ENCODE results near the gene FYN.

Gene FYN

GRCh38 chr6:111631018-111631417 lies 242.2 kb downstream of the FYN start:
- Histone ChIP-seq H3K9me3 (ENCODE audit: control insufficient read depth, insufficient read depth, low read length) (no peaks in the 10 kb centered on the region), H3K4me3 (ENCODE audit: low read length) (no peak overlapping the region), H3K36me3 (ENCODE audit: control insufficient read depth, low read length) (no peaks in the 10 kb centered on the region), H4K20me1 (ENCODE audit: control insufficient read depth, insufficient read depth, low read depth, low read length) (no peaks in the 10 kb centered on the region), H3K27ac (ENCODE audit: low read depth, low read length) (no peak overlapping the region), H3K9me2 (replicated peaks; ENCODE audit: control insufficient read depth, low read length) (no peaks in the 10 kb centered on the region), H3F3A (ENCODE audit: control insufficient read depth, insufficient read depth) (no peaks in the 10 kb centered on the region), H3K4me2 (ENCODE audit: low read length) (no peak overlapping the region), H3K79me2 (ENCODE audit: control insufficient read depth, low read length) (no peaks in the 10 kb centered on the region), H3K4me1 (ENCODE audit: control insufficient read depth, low read length) (no peaks in the 10 kb centered on the region), H3K27me3 (ENCODE audit: control insufficient read depth, low read length) (peaks cover 35% of the 10 kb centered on the region)
- no peak for TF ChIP-seq CTCF (IDR thresholded peaks at IDR 0.05; ENCODE audit: low read depth, low read length, poor library complexity, severe bottlenecking)
- no peak for TF ChIP-seq EZH2phosphoT487 (IDR thresholded peaks at IDR 0.05; ENCODE audit: borderline replicate concordance, low read length)

DNA sequence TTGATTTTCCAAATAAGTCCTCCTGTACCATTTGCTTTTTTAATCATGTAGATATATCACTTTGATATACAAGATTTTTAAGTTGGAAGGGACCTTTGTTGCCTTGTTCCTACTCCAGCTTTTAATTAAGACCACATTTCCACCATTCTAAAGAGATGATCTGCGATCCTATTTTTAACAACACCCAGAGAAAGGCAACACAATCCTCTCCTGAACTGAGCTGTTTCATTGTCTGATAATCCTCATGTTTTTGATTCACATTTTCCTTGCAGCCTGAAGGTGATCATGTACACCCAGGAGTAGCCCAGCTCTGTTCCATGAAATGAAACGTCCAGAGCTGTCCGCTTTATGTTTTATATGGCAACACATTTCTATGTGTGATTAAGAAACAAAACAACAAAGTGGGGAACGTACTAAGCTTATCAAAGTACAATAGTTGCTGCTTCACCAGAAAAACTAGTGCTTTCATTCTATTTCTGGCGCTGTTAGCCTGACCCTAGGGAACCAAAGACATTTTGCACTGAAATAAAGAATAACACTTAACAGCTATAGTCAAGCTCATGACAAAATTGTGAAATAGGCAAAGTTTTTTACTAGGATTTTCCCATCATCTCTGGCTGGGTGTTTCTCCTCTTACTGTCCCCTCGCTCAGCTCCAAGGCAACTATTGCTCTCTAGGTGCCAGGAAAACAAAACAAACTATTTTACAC lies 245.0 kb downstream of the FYN start:
- H3K9me3 ChIP-seq (ENCODE audit: control insufficient read depth, insufficient read depth, low read length), result no peaks in the 10 kb centered on the region
- H3K36me3 ChIP-seq (ENCODE audit: control insufficient read depth, low read length), result no peaks in the 10 kb centered on the region

DNA sequence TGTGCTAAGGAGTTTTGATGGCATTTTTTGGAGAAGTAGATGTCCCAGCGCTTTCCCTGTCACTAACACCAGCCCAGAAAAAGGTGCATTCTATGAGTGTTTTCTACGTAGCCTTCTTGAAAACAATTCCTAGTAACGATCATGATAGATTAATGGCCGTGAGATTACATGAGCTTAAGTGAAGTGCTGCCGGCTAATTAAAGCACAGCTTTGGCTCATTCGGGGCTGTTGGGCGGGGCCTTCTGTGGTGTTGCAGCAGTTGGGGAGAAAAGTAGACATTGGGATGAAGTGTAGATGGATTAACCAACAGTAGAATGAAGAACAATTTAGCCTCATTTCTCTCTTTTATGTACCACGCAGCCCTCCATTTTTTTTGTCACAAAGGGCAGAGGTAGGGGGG lies 246.8 kb downstream of the FYN start:
- TF ChIP-seq CTCF (IDR thresholded peaks at IDR 0.05; ENCODE audit: low read depth, low read length, poor library complexity, severe bottlenecking) (no peak), EZH2phosphoT487 (IDR thresholded peaks at IDR 0.05; ENCODE audit: borderline replicate concordance, low read length) (no peak)
- Histone ChIP-seq H3K79me2 (ENCODE audit: control insufficient read depth, low read length) (no peaks in the 10 kb centered on the region), H3K4me1 (ENCODE audit: control insufficient read depth, low read length) (no peaks in the 10 kb centered on the region), H3K27me3 (ENCODE audit: control insufficient read depth, low read length) (peaks cover 29% of the 10 kb centered on the region), H3K9me2 (replicated peaks; ENCODE audit: control insufficient read depth, low read length) (no peaks in the 10 kb centered on the region), H3F3A (ENCODE audit: control insufficient read depth, insufficient read depth) (no peaks in the 10 kb centered on the region), H3K9me3 (ENCODE audit: control insufficient read depth, insufficient read depth, low read length) (no peaks in the 10 kb centered on the region), H3K36me3 (ENCODE audit: control insufficient read depth, low read length) (no peaks in the 10 kb centered on the region), H4K20me1 (ENCODE audit: control insufficient read depth, insufficient read depth, low read depth, low read length) (no peaks in the 10 kb centered on the region), H3K4me2 (ENCODE audit: low read length) (no peak overlapping the region), H3K27ac (ENCODE audit: low read depth, low read length) (no peak overlapping the region), H3K4me3 (ENCODE audit: low read length) (no peak overlapping the region)

More for the DNA sequence above, 245.0 kb downstream of the FYN start:
- Histone ChIP-seq H3K27ac (ENCODE audit: low read depth, low read length) (no peak overlapping the region), H3K4me1 (ENCODE audit: control insufficient read depth, low read length) (no peaks in the 10 kb centered on the region), H3K79me2 (ENCODE audit: control insufficient read depth, low read length) (no peaks in the 10 kb centered on the region), H3K27me3 (ENCODE audit: control insufficient read depth, low read length) (peaks cover 40% of the 10 kb centered on the region), H3K9me2 (replicated peaks; ENCODE audit: control insufficient read depth, low read length) (no peaks in the 10 kb centered on the region), H3F3A (ENCODE audit: control insufficient read depth, insufficient read depth) (no peaks in the 10 kb centered on the region), H4K20me1 (ENCODE audit: control insufficient read depth, insufficient read depth, low read depth, low read length) (no peaks in the 10 kb centered on the region), H3K4me3 (ENCODE audit: low read length) (no peak overlapping the region), H3K4me2 (ENCODE audit: low read length) (no peak overlapping the region)
- no peak for TF ChIP-seq CTCF (IDR thresholded peaks at IDR 0.05; ENCODE audit: low read depth, low read length, poor library complexity, severe bottlenecking)
- TF ChIP-seq EZH2phosphoT487 (IDR thresholded peaks at IDR 0.05; ENCODE audit: borderline replicate concordance, low read length), result no peak

All from DOHH2 (cell line).